Tibial nerve (tissue), 4 donors: ENCODE measurements around the gene GULP1. TPM values are rescaled to one million over a fixed set of nuclear protein-coding genes. Genes with fewer than 3 reads are reported as not detected.

Source experiments
- DNase-seq, 2 donors: peaks; one replicate each; pipeline ENCODE4 v3.0.0-alpha.2; 2019; ENCODE audit warnings: low spot score in 2 of 2
- H3K27ac ChIP-seq, 4 donors: fragments of 200-600 bp; sonication (generic) in 3 of 4; one replicate each; pipeline ENCODE4 v1.5.1; 2017 to 2019; ENCODE audit warnings: mild to moderate bottlenecking in 1 of 4
- H3K27me3 ChIP-seq, 2 donors: fragments of 200-600 bp; sonication (generic) in 1 of 2; one replicate each; pipeline versions ENCODE4 v1.5.1 to v1.6.0; 2017 to 2019
- H3K36me3 ChIP-seq, 3 donors: fragments of 200-600 bp; sonication (generic); one replicate each; pipeline ENCODE4 v1.5.1; 2018 to 2019
- H3K4me1 ChIP-seq, 4 donors: fragments of 200-600 bp; sonication (generic) in 3 of 4; one replicate each; pipeline ENCODE4 v1.5.1; 2017 to 2019
- H3K4me3 ChIP-seq, 4 donors: fragments of 200-600 bp; sonication (generic) in 3 of 4; one replicate each; pipeline ENCODE4 v1.5.1; 2017 to 2019; ENCODE audit warnings: mild to moderate bottlenecking in 1 of 4, moderate library complexity in 1 of 4
- H3K9me3 ChIP-seq, 4 donors: fragments of 200-600 bp; sonication (generic) in 3 of 4; one replicate each; pipeline ENCODE4 v1.5.1; 2017 to 2019
- CTCF ChIP-seq, 5 experiments: fragments of 200-600 bp in 3 of 5; fragments of 450-650 bp in 2 of 5; sonication (generic) in 3 of 5; IDR thresholded peaks; one replicate each; pipeline ENCODE4 v1.5.1; 2016 to 2019; ENCODE audit warnings: antibody characterized with exemption in 5 of 5, mild to moderate bottlenecking in 3 of 5, moderate library complexity in 2 of 5
- EP300 ChIP-seq, 2 donors: sonication (generic); formaldehyde crosslinking; IDR thresholded peaks; one replicate each; pipeline ENCODE4 v1.6.1; 2017; ENCODE audit warnings: antibody characterized with exemption in 2 of 2, mild to moderate bottlenecking in 1 of 2
- POLR2A ChIP-seq, 2 donors: fragments of 450-650 bp; IDR thresholded peaks; one replicate each; pipeline ENCODE4 v1.6.1; 2017; ENCODE audit warnings: antibody characterized with exemption in 2 of 2, mild to moderate bottlenecking in 2 of 2, moderate library complexity in 2 of 2
- WGBS, 2 donors: methylation state at CpG; one replicate each; pipeline ENCODE4 v1.1.5; 2018; 5-methylcytosine and 5-hydroxymethylcytosine counted together
- total RNA-seq, 4 donors: library from RNA; depleted of rRNA; stranded (reverse); fragments of >200 nt; gene quantifications; one replicate each; pipeline ENCODE4 v1.1.0, GENCODE V29; 2016

Gene GULP1
- total RNA-seq, 4 donors from 2014 or later, result 63.4 to 89.2 (median 78.1) TPM

- Histone ChIP-seq H3K27me3 (no peaks in the 10 kb centered on the region), H3K9me3 (peaks cover 0 to 3% (median under 1%) of the 10 kb centered on the region in 4 donors), H3K4me1 (peaks cover 0 to 8% (median 0%) of the 10 kb centered on the region in 4 donors), H3K36me3 (no peaks in the 10 kb centered on the region), H3K4me3 (no peak overlapping the region), H3K27ac (no peak overlapping the region)
- TF ChIP-seq EP300 (IDR thresholded peaks at IDR 0.05), result no peak
- TF ChIP-seq CTCF (IDR thresholded peaks at IDR 0.05), result no peak
- TF ChIP-seq POLR2A (IDR thresholded peaks at IDR 0.05), result no peak
- WGBS, 2 donors, result 56 to 70% methylated on average over 4 of the region's 4 CpGs
- no peak for DNase-seq
Observed at GRCh38 chr2:188475945-188476344, 184.3 kb downstream of the GULP1 start.

- Histone ChIP-seq H3K9me3 (no peaks in the 10 kb centered on the region), H3K36me3 (no peaks in the 10 kb centered on the region), H3K4me3 (no peak overlapping the region), H3K27me3 (no peaks in the 10 kb centered on the region), H3K4me1 (peaks cover 0 to 8% (median 0%) of the 10 kb centered on the region in 4 donors), H3K27ac (no peak overlapping the region)
- 71 to 73% methylated on average over 5 of the region's 5 CpGs for WGBS, 2 donors
- no peak for DNase-seq
- no peak for TF ChIP-seq CTCF (IDR thresholded peaks at IDR 0.05)
Observed at GRCh38 chr2:188477564-188478103, 186.0 kb downstream of the GULP1 start.

- no peaks in the 10 kb centered on the region for H3K27me3 ChIP-seq
- DNase-seq, result no peak
- peaks cover 0 to 8% (median 0%) of the 10 kb centered on the region in 4 donors for H3K4me1 ChIP-seq
- no peak overlapping the region for H3K27ac ChIP-seq
- no peaks in the 10 kb centered on the region for H3K36me3 ChIP-seq
- TF ChIP-seq CTCF (IDR thresholded peaks at IDR 0.05) (no peak), POLR2A (IDR thresholded peaks at IDR 0.05) (no peak), EP300 (IDR thresholded peaks at IDR 0.05) (no peak)
- 38 to 43% methylated on average over 1 of the region's 1 CpG for WGBS, 2 donors
- no peaks in the 10 kb centered on the region for H3K9me3 ChIP-seq
- no peak overlapping the region for H3K4me3 ChIP-seq
Observed at GRCh38 chr2:188478724-188479123, 187.1 kb downstream of the GULP1 start.

- Histone ChIP-seq H3K27ac (no peak overlapping the region), H3K4me3 (no peak overlapping the region), H3K4me1 (peaks cover 0 to 8% (median 0%) of the 10 kb centered on the region in 4 donors), H3K9me3 (no peaks in the 10 kb centered on the region), H3K27me3 (no peaks in the 10 kb centered on the region), H3K36me3 (peaks cover 0 to 4% (median 0%) of the 10 kb centered on the region in 3 donors)
- DNase-seq, result no peak
- 93 to 94% methylated on average over 2 of the region's 2 CpGs for WGBS, 2 donors
- no peak for TF ChIP-seq CTCF (IDR thresholded peaks at IDR 0.05)
- no peak for TF ChIP-seq POLR2A (IDR thresholded peaks at IDR 0.05)
- no peak for TF ChIP-seq EP300 (IDR thresholded peaks at IDR 0.05)
Observed at GRCh38 chr2:188481474-188481873, 189.8 kb downstream of the GULP1 start.

GRCh38 chr2:188485496-188485895, 193.8 kb downstream of the GULP1 start:
- Histone ChIP-seq H3K27ac (no peak overlapping the region), H3K9me3 (no peaks in the 10 kb centered on the region), H3K36me3 (peaks cover 0 to 4% (median 0%) of the 10 kb centered on the region in 3 donors), H3K4me3 (no peak overlapping the region), H3K27me3 (no peaks in the 10 kb centered on the region), H3K4me1 (no peaks in the 10 kb centered on the region)
- TF ChIP-seq EP300 (IDR thresholded peaks at IDR 0.05) (no peak), CTCF (IDR thresholded peaks at IDR 0.05) (no peak), POLR2A (IDR thresholded peaks at IDR 0.05) (no peak)
- DNase-seq, result no peak
